ENCODE results near the gene NSD2. TPM values are rescaled to one million over a fixed set of nuclear protein-coding genes. Genes with fewer than 3 reads are reported as not detected.

Gene NSD2
- total and polyA plus RNA-seq, 9 of the 15 experiments (the other 6 are each of a cell fraction or from before 2014, with no cell fraction given): 6.4 to 126 (median 58.8) TPM

DNA sequence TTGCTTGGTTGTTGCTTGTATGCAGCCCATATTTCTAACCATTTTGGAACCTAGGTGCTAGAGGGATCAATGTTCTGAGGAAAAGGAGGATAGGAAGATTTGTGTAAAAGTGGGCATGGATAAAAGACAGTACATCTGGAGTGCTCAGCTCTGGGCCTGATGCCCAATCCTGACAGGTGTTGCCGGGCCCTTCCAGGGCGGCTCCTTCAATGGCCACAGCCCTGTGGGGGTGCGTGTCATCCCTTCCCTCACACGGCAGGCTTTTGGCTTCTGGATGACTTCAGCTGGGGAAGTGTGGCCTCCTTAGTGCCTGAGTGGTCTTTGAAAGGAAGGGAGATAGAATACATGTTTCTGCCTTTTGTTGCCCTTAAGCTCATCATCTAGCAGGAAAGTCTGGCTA is 90.4 kb downstream of the NSD2 start:
- H3K9me1 ChIP-seq (ENCODE audit: control insufficient read depth, insufficient read depth, low read length): no peaks in the 10 kb centered on the region
- H3K4me1 ChIP-seq (replicated peaks in 1 of 2; ENCODE audit: control insufficient read depth in 2 of 2, insufficient read depth in 2 of 2, low read length in 2 of 2): peaks cover 10 to 14% of the 10 kb centered on the region in 2 experiments; a peak in 4 of 5 replicates
- H3K4me3 ChIP-seq: no peak overlapping the region
- no peak overlapping the region for H2AFZ ChIP-seq (ENCODE audit: low read depth, low read length)
- ATAC-seq (no peak), FAIRE-seq (no peak), DNase-seq (ENCODE audit: extremely low read depth in 1 of 4, low spot score in 3 of 4) (no peak)
- no peak overlapping the region for H3K9ac ChIP-seq (ENCODE audit: insufficient read depth in 1 of 2, low read depth in 2 of 2, low read length in 2 of 2)
- TF ChIP-seq, protein P1, sequence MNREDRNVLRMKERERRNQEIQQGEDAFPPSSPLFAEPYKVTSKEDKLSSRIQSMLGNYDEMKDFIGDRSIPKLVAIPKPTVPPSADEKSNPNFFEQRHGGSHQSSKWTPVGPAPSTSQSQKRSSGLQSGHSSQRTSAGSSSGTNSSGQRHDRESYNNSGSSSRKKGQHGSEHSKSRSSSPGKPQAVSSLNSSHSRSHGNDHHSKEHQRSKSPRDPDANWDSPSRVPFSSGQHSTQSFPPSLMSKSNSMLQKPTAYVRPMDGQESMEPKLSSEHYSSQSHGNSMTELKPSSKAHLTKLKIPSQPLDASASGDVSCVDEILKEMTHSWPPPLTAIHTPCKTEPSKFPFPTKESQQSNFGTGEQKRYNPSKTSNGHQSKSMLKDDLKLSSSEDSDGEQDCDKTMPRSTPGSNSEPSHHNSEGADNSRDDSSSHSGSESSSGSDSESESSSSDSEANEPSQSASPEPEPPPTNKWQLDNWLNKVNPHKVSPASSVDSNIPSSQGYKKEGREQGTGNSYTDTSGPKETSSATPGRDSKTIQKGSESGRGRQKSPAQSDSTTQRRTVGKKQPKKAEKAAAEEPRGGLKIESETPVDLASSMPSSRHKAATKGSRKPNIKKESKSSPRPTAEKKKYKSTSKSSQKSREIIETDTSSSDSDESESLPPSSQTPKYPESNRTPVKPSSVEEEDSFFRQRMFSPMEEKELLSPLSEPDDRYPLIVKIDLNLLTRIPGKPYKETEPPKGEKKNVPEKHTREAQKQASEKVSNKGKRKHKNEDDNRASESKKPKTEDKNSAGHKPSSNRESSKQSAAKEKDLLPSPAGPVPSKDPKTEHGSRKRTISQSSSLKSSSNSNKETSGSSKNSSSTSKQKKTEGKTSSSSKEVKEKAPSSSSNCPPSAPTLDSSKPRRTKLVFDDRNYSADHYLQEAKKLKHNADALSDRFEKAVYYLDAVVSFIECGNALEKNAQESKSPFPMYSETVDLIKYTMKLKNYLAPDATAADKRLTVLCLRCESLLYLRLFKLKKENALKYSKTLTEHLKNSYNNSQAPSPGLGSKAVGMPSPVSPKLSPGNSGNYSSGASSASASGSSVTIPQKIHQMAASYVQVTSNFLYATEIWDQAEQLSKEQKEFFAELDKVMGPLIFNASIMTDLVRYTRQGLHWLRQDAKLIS (CRISPR knock-in tag; IDR thresholded peaks at IDR 0.05): no peak
- TF ChIP-seq RREB1 (CRISPR knock-in tag; IDR thresholded peaks at IDR 0.05) (no peak), ZNF644 (tag; IDR thresholded peaks at IDR 0.05; ENCODE audit: low read depth) (no peak), MCM5 (IDR thresholded peaks at IDR 0.05; ENCODE audit: low read depth) (no peak), ZNF512 (tag; IDR thresholded peaks at IDR 0.05) (no peak), HMG20B (CRISPR knock-in tag; IDR thresholded peaks at IDR 0.05) (no peak), ZNF695 (CRISPR knock-in tag; IDR thresholded peaks at IDR 0.05) (no peak), ILK (tag; IDR thresholded peaks at IDR 0.05; ENCODE audit: borderline replicate concordance, low read depth) (no peak)
- H3K79me2 ChIP-seq (ENCODE audit: control insufficient read depth, insufficient read depth, low read length): peaks cover 14% of the 10 kb centered on the region
- CTCF ChIA-PET (ENCODE audit: low intra/inter-chr PET ratio): no interaction called here
- H3K9me3 ChIP-seq (replicated peaks; ENCODE audit: control insufficient read depth, insufficient read depth, low read depth, low read length): no peaks in the 10 kb centered on the region
- no peaks in the 10 kb centered on the region for H3K27me3 ChIP-seq (ENCODE audit: control insufficient read depth in 2 of 2, insufficient read depth in 2 of 2, low read length in 2 of 2)
- H3K36me3 ChIP-seq (ENCODE audit: control insufficient read depth, insufficient read depth, low read length): peaks cover 91% of the 10 kb centered on the region
- H3K27ac ChIP-seq (ENCODE audit: extremely low read depth, low read depth, low read length): no peak overlapping the region
- in situ Hi-C loops (cut with MboI) (no loop called here), intact Hi-C loops (cut with micrococcal nuclease) (no loop called here)
- POLR2A ChIA-PET: interaction anchor here (0.6 to 1.5 kb wide), 4 partner anchors 9 to 508 kb away, joined by 3 to 5 read pairs (median 3); partner anchors contain the start of gene RNF4
- no peak overlapping the region for H3K4me2 ChIP-seq (ENCODE audit: insufficient read depth, low read length)
- BruUV-seq (replicated peaks): no TSS peak
- H4K20me1 ChIP-seq (replicated peaks; ENCODE audit: control insufficient read depth, insufficient read depth, low read length): 0 out of 2 replicates have a peak, but pooled peaks cover 4% of the 10 kb centered on the region
- 72% methylated on average over 4 of the region's 4 CpGs for WGBS (ENCODE audit: insufficient coverage, low coverage, missing lambda C conversion rate)

Data from K562 (cell line).